Ishikawa (cell line): Measurements from ENCODE around the gene IFITM10.

Experiments used
- CEBPB ChIP-seq: IDR thresholded peaks from 2 replicates; pipeline ENCODE4 v1.6.1; 2012
- CREB1 ChIP-seq: IDR thresholded peaks from 2 replicates; pipeline ENCODE4 v1.6.1; 2012; ENCODE audit warnings: low read depth
- EGR1 ChIP-seq: IDR thresholded peaks from 2 replicates; pipeline ENCODE4 v1.6.1; 2012
- EP300 ChIP-seq: IDR thresholded peaks from 2 replicates; pipeline ENCODE4 v1.6.1; 2012; ENCODE audit warnings: borderline replicate concordance
- FOXM1 ChIP-seq: IDR thresholded peaks from 2 replicates; pipeline ENCODE4 v1.6.1; 2012; ENCODE audit warnings: low read depth, borderline replicate concordance
- NFIC ChIP-seq: IDR thresholded peaks from 2 replicates; pipeline ENCODE4 v1.6.1; 2012
- RAD21 ChIP-seq: IDR thresholded peaks from 2 replicates; pipeline ENCODE4 v1.6.1; 2012; ENCODE audit warnings: low read depth
- TCF12 ChIP-seq: IDR thresholded peaks from 2 replicates; pipeline ENCODE4 v1.6.1; 2012; ENCODE audit warnings: low read depth
- TEAD4 ChIP-seq: IDR thresholded peaks from 2 replicates; pipeline ENCODE4 v1.6.1; 2012
- YY1 ChIP-seq: IDR thresholded peaks from 2 replicates; pipeline ENCODE4 v1.6.1; 2012; ENCODE audit warnings: low read depth
- ZBTB7A ChIP-seq: IDR thresholded peaks from 2 replicates; pipeline ENCODE4 v1.6.1; 2012; ENCODE audit warnings: low read depth
- TF ChIP-seq, protein P1 (sequence below): IDR thresholded peaks from 2 replicates; pipeline ENCODE4 v1.6.1; 2012
- TF ChIP-seq, protein P2 (sequence below): IDR thresholded peaks from 2 replicates; pipeline ENCODE4 v1.6.1; 2012

DNA sequence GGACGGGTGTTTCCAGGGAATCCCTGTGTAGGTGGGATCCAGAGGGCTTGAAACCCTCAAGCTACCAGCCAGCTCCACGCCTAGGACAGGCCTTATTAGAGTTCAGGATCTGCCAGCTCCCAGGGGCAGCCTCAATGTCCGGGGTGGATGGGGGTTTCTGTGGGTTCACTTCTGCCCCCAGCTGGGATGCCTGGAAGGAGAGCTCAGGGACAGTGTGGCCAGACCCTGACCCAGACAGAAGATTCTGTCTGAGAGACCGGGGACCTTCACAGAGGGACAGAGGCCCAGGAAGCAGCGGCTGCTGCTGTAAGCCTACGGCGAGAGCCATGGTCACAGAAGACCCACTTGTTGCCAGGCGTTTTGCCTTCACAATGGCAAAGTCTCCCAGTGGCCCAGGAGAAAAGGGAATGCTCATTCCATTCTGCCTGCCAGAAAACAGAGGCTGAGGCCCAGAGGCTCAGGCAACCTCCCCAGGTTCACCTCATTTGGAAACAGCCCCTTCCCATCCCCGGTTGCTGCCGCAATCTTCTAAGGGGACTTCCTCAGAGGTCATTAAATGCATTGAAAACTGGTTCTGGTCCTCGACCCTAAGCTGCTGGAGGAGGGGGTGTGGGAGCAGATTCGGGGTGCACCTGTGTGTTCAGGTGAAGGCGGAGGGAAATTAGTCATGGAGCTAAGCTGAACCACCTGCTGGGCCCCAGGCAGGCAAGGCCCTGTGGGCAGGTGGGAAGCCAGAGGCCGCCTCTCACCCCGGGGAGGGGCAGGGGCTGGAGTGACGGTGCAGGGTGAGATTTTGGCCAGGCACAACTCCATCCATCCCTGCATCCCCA lies 58.3 kb downstream of the IFITM10 start:
- TF ChIP-seq YY1 (no peak), CREB1 (no peak), ZBTB7A (no peak), FOXM1 (no peak), EGR1 (no peak), NFIC (no peak), EP300 (no peak), TCF12 (no peak), CEBPB (no peak), TEAD4 (no peak), RAD21 (no peak)
- TF ChIP-seq, protein P1, sequence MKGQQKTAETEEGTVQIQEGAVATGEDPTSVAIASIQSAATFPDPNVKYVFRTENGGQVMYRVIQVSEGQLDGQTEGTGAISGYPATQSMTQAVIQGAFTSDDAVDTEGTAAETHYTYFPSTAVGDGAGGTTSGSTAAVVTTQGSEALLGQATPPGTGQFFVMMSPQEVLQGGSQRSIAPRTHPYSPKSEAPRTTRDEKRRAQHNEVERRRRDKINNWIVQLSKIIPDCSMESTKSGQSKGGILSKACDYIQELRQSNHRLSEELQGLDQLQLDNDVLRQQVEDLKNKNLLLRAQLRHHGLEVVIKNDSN = no peak
- TF ChIP-seq, protein P2, sequence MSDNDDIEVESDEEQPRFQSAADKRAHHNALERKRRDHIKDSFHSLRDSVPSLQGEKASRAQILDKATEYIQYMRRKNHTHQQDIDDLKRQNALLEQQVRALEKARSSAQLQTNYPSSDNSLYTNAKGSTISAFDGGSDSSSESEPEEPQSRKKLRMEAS = no peak
